K562 (cell line): ENCODE measurements around the gene DNAH17.

Source experiments
- CHD2 ChIP-seq: IDR thresholded peaks from 2 replicates; pipeline ENCODE4 v1.6.1; 2011; ENCODE audit warnings: low read depth, low read length
- HDAC6 ChIP-seq: IDR thresholded peaks from 2 replicates; pipeline ENCODE4 v1.6.1; 2012; ENCODE audit warnings: low read depth, mild to moderate bottlenecking, control low read depth, inconsistent platforms, low read length, moderate library complexity
- MAFK ChIP-seq: IDR thresholded peaks from 2 replicates; pipeline ENCODE4 v1.6.1; 2011; ENCODE audit warnings: low read length, improper control_type of control experiment
- PKNOX1 ChIP-seq: fragments of 450-650 bp; IDR thresholded peaks from 2 replicates; pipeline ENCODE4 v1.6.1; 2016

DNA sequence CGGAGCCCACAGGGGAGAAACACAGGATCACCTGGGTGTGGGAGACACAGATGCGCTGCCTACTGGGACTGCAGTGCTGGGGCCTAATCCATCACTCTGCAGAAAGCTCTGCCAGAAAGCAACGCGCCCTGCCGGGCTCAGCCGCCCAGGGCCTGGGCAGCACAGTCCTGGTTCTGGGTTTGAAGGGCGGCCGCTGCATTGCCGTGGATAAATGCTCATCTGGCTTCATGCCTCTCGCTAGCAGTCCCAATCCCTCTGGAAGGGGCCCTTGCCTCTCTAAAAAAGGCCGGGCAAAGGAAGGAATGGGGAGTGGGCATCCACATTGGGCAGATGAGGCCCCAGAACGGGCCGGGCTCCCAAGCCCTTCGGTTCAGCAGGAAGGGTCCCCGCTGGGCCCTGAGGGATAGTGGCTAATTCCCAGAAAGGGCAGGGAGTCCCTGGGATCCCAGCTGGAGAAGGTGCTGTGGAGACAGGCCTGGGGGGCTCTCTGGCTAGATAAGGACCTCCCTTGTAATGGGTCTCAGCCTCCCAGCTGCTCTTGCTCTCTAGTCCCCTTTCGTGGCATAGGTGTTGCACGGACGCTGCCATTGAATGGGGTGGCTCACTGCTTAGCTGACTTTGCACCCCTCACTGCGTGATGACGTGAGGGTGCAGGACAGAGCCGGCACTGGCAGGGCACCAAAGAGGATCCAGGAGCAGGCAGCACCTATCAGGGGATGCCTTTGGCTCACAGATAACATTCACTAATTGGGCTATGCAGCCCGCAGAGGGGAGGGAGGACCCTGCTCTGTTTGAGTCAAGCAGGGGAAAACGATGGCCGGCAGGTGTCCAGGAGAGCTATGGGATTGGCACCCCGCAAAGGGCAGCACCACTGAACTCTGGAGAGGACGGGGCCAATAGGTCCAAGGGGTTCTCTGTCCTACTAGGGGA, 110.1 kb downstream of the DNAH17 start:
- TF ChIP-seq PKNOX1: no peak
- TF ChIP-seq HDAC6: no peak
- no peak for TF ChIP-seq MAFK
- TF ChIP-seq CHD2: no peak
